Lower leg skin (tissue), 3 donors: ENCODE measurements around the gene ARFGAP3.

Source experiments
- POLR2A ChIP-seq, 2 donors: fragments of 450-650 bp; IDR thresholded peaks; one replicate each; pipeline ENCODE4 v1.6.1; 2016 to 2017; ENCODE audit warnings: antibody characterized with exemption in 2 of 2, mild to moderate bottlenecking in 1 of 2, moderate library complexity in 1 of 2
- TF ChIP-seq, protein P1 (sequence below), 3 donors: fragments of 450-650 bp; IDR thresholded peaks; one replicate each; pipeline ENCODE4 v1.5.1; 2016; ENCODE audit warnings: antibody characterized with exemption in 3 of 3, mild to moderate bottlenecking in 3 of 3, moderate library complexity in 2 of 3

- TF ChIP-seq, protein P1, sequence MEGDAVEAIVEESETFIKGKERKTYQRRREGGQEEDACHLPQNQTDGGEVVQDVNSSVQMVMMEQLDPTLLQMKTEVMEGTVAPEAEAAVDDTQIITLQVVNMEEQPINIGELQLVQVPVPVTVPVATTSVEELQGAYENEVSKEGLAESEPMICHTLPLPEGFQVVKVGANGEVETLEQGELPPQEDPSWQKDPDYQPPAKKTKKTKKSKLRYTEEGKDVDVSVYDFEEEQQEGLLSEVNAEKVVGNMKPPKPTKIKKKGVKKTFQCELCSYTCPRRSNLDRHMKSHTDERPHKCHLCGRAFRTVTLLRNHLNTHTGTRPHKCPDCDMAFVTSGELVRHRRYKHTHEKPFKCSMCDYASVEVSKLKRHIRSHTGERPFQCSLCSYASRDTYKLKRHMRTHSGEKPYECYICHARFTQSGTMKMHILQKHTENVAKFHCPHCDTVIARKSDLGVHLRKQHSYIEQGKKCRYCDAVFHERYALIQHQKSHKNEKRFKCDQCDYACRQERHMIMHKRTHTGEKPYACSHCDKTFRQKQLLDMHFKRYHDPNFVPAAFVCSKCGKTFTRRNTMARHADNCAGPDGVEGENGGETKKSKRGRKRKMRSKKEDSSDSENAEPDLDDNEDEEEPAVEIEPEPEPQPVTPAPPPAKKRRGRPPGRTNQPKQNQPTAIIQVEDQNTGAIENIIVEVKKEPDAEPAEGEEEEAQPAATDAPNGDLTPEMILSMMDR (IDR thresholded peaks at IDR 0.05) = no peak
- TF ChIP-seq POLR2A (IDR thresholded peaks at IDR 0.05) = no peak
These were observed 83.9 kb downstream of the ARFGAP3 start for GRCh38 chr22:42773167-42773566.
